ENCODE data around the gene CCR2. TPM values are rescaled to one million over a fixed set of nuclear protein-coding genes. Genes with fewer than 3 reads are reported as not detected.

CCR2 gene
- total RNA-seq, 1 experiment from 2014 or later: not detected

GRCh38 chr3:46381625-46382024 is 27.7 kb downstream of the CCR2 start:
- Histone ChIP-seq H3K79me2 (ENCODE audit: low read depth) (no peaks in the 10 kb centered on the region), H3K4me3 (no peak overlapping the region), H4K20me1 (ENCODE audit: insufficient read depth) (no peaks in the 10 kb centered on the region), H3K27me3 (ENCODE audit: insufficient read depth, low read depth) (no peaks in the 10 kb centered on the region), H3K36me3 (ENCODE audit: low read depth) (no peaks in the 10 kb centered on the region), H3K9me3 (ENCODE audit: insufficient read depth, low read depth) (no peaks in the 10 kb centered on the region), H3K4me2 (no peak overlapping the region), H3K4me1 (replicated peaks; ENCODE audit: insufficient read depth) (peaks cover 41% of the 10 kb centered on the region), H3K9me2 (ENCODE audit: insufficient read depth) (no peaks in the 10 kb centered on the region), H3K27ac (no peak overlapping the region), H2AFZ (no peak overlapping the region), H3F3A (ENCODE audit: insufficient read depth, low read depth) (peaks cover 23% of the 10 kb centered on the region; the same call in 1 of the 2 replicates)
- TF ChIP-seq CTCF (conservative IDR thresholded peaks at IDR 0.05): no peak
- TF ChIP-seq EZH2 (IDR thresholded peaks at IDR 0.05; ENCODE audit: low read depth): no peak
- no peak for DNase-seq
- ChIA-PET CTCF (no interaction called here), POLR2A (ENCODE audit: unreplicated experiment) (no interaction called here)
- intact Hi-C loops (cut with micrococcal nuclease; ENCODE audit: unreplicated experiment): loop anchor here (5.0 kb wide), 1 partner anchor 176 kb away; no protein-coding TSS in a partner anchor
- no TSS peak for BruUV-seq (replicated peaks)

GRCh38 chr3:46383211-46383950 is 29.5 kb downstream of the CCR2 start:
- Histone ChIP-seq H3F3A (ENCODE audit: insufficient read depth, low read depth) (peaks cover 35% of the 10 kb centered on the region), H3K79me2 (ENCODE audit: low read depth) (peaks cover 6% of the 10 kb centered on the region), H3K4me3 (no peak overlapping the region), H3K27me3 (ENCODE audit: insufficient read depth, low read depth) (no peaks in the 10 kb centered on the region), H3K36me3 (ENCODE audit: low read depth) (peaks cover 9% of the 10 kb centered on the region), H3K9me3 (ENCODE audit: insufficient read depth, low read depth) (no peaks in the 10 kb centered on the region; the same call in 1 of the 2 replicates), H4K20me1 (ENCODE audit: insufficient read depth) (no peaks in the 10 kb centered on the region), H2AFZ (no peak overlapping the region), H3K4me1 (replicated peaks; ENCODE audit: insufficient read depth) (peaks cover 57% of the 10 kb centered on the region), H3K4me2 (no peak overlapping the region), H3K9me2 (ENCODE audit: insufficient read depth) (no peaks in the 10 kb centered on the region), H3K27ac (no peak overlapping the region)
- intact Hi-C loops (cut with micrococcal nuclease; ENCODE audit: unreplicated experiment): loop anchor here (5.0 kb wide), 1 partner anchor 174 kb away; no protein-coding TSS in a partner anchor
- CTCF ChIA-PET: no interaction called here
- POLR2A ChIA-PET (ENCODE audit: unreplicated experiment): interaction anchor here (0.6 kb wide), 1 partner anchor 64 kb away, joined by 3 read pairs; no protein-coding TSS in a partner anchor
- no peak for TF ChIP-seq EZH2 (IDR thresholded peaks at IDR 0.05; ENCODE audit: low read depth)
- no peak for TF ChIP-seq CTCF (conservative IDR thresholded peaks at IDR 0.05)
- DNase-seq: no peak
- BruUV-seq (replicated peaks): no TSS peak

- Histone ChIP-seq H3K9me2 (ENCODE audit: insufficient read depth) (no peaks in the 10 kb centered on the region), H3K27me3 (ENCODE audit: insufficient read depth, low read depth) (no peaks in the 10 kb centered on the region), H3K36me3 (ENCODE audit: low read depth) (peaks cover 14% of the 10 kb centered on the region), H2AFZ (no peak overlapping the region), H3K4me1 (replicated peaks; ENCODE audit: insufficient read depth) (peaks cover 57% of the 10 kb centered on the region), H3K4me2 (no peak overlapping the region), H3K4me3 (no peak overlapping the region), H3K9me3 (ENCODE audit: insufficient read depth, low read depth) (no peaks in the 10 kb centered on the region; the same call in 1 of the 2 replicates), H3F3A (ENCODE audit: insufficient read depth, low read depth) (peaks cover 41% of the 10 kb centered on the region), H4K20me1 (ENCODE audit: insufficient read depth) (no peaks in the 10 kb centered on the region), H3K27ac (no peak overlapping the region), H3K79me2 (ENCODE audit: low read depth) (peaks cover 12% of the 10 kb centered on the region)
- no peak for DNase-seq
- intact Hi-C loops (cut with micrococcal nuclease; ENCODE audit: unreplicated experiment): loop anchor here (5.0 kb wide), 1 partner anchor 173 kb away; no protein-coding TSS in a partner anchor
- CTCF ChIA-PET: interaction anchor here (0.8 kb wide), 1 partner anchor 43 kb away, joined by 3 read pairs; no protein-coding TSS in a partner anchor
- TF ChIP-seq EZH2 (IDR thresholded peaks at IDR 0.05; ENCODE audit: low read depth) (no peak), CTCF (conservative IDR thresholded peaks at IDR 0.05) (no peak)
- POLR2A ChIA-PET (ENCODE audit: unreplicated experiment): no interaction called here
- BruUV-seq (replicated peaks): no TSS peak
Observed at GRCh38 chr3:46383951-46384330, 30.0 kb downstream of the CCR2 start.
